AG09309 (cell line): Measurements from ENCODE around the gene MRPL41.
"Not testable (repeated sequence)": the region's sequence is repeated elsewhere in the genome, so short reads cannot be mapped to it uniquely, and the experiment has no call there.

Source experiments
- DNase-seq: peaks from one replicate; pipeline ENCODE4 v3.0.0-alpha.2; 2010; ENCODE audit warnings: low read depth
- H3K4me3 ChIP-seq: 2 replicates; pipeline ENCODE4 v1.5.1; 2011; ENCODE audit warnings: mild to moderate bottlenecking, low read depth, low read length, moderate library complexity; ENCODE audit not compliant: control insufficient read depth
- TF ChIP-seq, protein P1 (sequence below): IDR thresholded peaks from 2 replicates; pipeline ENCODE4 v1.5.1; 2011; ENCODE audit warnings: mild to moderate bottlenecking, low read depth, low read length, inconsistent platforms; ENCODE audit not compliant: insufficient read depth, control insufficient read depth; ENCODE audit errors: missing control alignments

The MRPL41 gene

DNA sequence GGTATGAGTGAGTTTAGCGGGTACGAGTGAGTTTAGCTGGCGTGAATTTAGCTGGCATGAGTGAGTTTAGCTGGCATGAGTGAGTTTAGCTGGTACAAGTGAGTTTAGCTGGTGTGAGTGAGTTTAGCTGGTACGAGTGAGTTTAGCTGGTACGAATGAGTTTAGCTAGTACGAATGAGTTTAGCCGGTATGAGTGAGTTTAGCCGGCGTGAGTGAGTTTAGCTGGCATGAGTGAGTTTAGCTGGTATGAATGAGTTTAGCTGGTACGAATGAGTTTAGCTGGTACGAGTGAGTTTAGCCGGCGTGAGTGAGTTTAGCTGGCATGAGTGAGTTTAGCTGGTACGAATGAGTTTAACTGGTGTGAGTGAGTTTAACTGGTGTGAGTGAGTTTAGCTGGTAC is 42.5 kb upstream of the MRPL41 start:
- TF ChIP-seq, protein P1, sequence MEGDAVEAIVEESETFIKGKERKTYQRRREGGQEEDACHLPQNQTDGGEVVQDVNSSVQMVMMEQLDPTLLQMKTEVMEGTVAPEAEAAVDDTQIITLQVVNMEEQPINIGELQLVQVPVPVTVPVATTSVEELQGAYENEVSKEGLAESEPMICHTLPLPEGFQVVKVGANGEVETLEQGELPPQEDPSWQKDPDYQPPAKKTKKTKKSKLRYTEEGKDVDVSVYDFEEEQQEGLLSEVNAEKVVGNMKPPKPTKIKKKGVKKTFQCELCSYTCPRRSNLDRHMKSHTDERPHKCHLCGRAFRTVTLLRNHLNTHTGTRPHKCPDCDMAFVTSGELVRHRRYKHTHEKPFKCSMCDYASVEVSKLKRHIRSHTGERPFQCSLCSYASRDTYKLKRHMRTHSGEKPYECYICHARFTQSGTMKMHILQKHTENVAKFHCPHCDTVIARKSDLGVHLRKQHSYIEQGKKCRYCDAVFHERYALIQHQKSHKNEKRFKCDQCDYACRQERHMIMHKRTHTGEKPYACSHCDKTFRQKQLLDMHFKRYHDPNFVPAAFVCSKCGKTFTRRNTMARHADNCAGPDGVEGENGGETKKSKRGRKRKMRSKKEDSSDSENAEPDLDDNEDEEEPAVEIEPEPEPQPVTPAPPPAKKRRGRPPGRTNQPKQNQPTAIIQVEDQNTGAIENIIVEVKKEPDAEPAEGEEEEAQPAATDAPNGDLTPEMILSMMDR, result no peak
- DNase-seq, result no peak
- no peak overlapping the region for H3K4me3 ChIP-seq

DNA sequence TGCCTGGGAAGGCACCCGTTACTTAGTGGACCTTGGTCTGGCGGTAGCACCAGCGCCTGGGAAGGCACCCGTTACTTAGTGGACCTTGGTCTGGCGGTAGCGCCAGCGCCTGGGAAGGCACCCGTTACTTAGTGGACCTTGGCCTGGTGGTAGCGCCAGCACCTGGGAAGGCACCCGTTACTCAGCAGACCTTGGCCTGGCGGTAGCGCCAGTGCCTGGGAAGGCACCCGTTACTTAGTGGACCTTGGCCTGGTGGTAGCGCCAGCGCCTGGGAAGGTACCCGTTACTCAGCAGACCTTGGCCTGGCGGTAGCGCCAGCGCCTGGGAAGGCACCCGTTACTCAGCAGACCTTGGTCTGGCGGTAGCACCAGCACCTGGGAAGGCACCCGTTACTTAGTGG is 40.6 kb upstream of the MRPL41 start:
- H3K4me3 ChIP-seq, DNase-seq: not testable (repeated sequence)

DNA sequence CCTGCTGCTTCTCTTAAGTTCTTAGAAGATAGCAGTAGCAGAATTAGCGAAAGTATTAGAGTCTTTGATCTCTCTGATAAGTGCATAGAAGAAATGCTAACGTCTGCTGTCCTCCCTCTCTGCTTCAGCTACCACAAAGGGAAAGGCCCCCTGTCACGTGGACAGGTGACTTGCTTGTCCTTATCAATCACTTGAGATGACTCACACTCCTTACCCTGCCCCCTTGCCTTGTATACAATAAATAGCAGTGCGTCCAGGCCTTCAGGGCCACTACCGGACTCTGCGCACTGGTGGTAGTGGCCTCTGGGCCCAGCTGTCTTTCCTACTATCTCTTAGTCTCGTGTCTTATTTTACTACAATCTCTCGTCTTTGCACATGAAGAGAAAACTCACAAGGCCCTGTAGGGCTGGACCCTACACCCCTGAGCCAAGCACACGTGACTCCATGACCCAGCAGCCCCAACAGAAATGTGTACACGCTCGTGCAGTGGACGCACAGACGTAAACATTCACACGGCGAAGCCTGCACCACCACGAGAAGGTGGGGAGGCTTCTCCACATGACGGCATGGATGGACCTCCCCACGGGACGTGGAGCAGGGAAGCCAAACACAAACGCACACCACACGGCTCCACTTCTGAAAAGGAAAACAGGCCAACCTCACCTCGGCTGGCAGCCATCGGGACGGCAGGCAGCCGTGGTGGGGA is 39.8 kb upstream of the MRPL41 start:
- TF ChIP-seq, protein P1, result no peak
- no peak for DNase-seq

DNA sequence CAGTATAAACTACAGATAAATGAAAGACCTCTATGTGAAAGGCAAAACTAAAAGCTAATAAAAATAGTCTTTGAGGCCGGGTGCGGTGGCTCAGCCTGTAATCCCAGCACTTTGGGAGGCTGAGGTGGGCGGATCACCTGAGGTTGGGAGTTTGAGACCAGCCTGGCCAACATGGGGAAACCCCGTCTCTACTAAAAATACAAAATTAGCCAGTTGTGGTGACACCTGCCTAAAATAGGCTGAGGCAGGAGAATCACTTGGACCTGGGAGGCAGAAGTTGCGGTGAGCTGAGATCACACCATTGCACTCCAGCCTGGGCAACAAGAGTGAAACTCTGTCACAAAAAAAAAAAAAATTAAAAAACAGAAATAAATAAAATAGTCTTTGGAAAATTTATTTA is 38.5 kb upstream of the MRPL41 start:
- not testable (repeated sequence) for H3K4me3 ChIP-seq, DNase-seq

More for the DNA sequence above, 39.8 kb upstream of the MRPL41 start:
- no peak overlapping the region for H3K4me3 ChIP-seq

DNA sequence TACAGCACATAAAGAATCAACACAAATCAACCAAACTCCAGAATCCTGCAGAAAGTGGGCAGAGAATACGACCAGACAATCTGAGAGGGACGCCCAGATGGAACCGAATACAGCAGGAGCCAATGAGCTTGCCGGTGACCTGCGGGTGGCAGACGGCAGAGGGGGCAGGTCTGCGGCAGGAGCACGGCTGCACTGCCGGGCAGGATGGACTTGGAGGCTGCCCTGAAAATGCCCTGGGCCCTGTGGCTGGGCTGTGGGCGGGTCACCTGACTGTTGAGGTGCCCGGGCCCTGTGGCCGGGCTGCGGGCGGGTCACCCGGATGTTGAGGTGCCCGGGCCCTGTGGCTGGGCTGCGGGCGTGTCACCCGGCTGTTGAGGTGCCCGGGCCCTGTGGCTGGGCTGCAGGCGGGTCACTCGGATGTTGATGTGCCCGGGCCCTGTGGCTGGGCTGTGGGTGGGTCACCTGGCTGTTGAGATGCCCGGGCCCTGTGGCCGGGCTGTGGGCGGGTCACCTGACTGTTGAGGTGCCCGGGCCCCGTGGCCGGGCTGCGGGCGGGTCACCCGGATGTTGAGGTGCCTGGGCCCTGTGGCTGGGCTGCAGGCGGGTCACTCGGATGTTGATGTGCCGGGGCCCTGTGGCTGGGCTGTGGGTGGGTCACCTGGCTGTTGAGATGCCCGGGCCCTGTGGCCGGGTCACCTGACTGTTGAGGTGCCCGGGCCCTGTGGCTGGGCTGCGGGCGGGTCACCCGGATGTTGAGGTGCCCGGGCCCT is 37.7 kb upstream of the MRPL41 start:
- H3K4me3 ChIP-seq, DNase-seq: not testable (repeated sequence)

DNA sequence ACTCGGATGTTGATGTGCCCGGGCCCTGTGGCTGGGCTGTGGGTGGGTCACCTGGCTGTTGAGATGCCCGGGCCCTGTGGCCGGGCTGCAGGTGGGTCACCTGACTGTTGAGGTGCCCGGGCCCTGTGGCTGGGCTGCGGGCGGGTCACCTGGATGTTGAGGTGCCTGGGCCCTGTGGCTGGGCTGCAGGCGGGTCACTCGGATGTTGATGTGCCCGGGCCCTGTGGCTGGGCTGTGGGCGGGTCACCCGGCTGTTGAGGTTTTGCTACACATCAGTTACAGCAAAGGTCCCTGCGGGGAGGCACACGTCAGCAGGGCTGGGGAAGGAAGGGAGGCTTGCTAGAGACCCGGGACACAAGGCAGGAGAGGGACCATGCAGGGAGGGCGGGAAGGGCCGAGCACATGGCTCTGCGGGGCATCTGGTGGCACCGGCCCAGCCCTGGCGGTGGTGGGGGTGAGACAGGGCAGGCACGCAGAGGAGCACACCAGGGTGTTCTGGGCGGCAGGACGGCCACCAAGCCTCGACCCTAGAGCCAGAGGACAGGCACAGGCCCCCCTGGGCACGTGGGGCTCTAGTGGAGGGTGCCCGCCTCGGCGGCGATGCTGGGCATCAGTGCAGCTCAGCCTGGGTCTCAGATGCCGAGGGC is 36.9 kb upstream of the MRPL41 start:
- DNase-seq, result no peak
- no peak overlapping the region for H3K4me3 ChIP-seq
- TF ChIP-seq, protein P1, result no peak

DNA sequence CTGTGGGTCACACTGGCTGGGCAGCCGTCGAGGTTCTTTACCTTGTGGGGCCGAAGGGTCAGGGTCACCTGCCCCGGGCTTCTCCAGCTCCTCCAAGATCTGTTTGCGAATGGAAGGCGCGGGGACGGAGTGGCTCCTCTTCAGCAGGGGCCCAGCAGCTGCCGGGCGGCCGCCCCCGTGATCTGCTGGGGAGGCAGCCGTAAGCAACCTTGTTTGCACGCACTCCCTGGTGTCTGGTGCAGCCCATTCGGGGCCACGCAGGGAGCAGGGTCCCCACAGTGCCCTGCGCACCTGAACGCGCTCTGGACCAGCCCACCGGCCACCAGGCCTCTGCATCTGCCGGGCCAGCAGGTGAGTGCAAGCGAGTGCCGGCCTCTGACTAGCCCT is 36.3 kb upstream of the MRPL41 start:
- TF ChIP-seq, protein P1, result no peak
- no peak overlapping the region for H3K4me3 ChIP-seq
- DNase-seq, result no peak

DNA sequence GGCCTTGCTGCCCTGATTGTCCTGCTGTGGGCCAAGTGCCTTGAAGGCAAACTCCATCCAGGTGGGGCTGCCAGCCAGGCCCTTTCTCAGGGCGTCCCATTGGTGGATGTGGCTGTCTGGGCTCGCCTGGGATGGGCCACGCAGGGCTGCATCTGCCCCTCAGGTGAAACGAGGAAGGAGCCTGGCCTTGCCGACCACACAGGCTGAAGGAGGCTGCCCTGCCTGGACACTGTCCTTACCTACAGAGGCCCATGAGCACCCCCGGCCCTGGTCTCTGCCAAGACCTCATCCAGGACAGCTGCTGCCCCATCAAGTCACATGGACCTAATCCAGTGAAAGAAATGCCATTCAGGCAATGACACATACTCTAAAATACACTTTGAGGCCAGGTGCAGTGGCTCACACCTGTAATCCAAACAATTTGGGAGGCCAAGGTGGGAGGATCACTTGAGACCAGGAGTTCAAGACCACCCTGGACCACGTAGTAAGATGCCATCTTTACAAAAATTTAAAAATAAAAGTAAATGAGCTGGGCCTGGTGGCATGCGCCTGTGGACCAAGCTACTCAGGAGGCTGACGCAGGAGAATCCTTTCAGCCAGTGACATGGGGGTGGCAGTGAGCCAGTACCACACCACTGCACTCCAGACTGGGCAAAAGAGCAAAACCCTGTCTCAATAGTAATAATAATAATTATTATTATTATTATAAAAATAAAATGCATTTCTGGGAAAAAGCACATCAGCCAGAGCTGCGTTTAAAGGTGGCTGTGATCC is 35.3 kb upstream of the MRPL41 start:
- no peak for DNase-seq
- TF ChIP-seq, protein P1, result no peak
- H3K4me3 ChIP-seq, result no peak overlapping the region

DNA sequence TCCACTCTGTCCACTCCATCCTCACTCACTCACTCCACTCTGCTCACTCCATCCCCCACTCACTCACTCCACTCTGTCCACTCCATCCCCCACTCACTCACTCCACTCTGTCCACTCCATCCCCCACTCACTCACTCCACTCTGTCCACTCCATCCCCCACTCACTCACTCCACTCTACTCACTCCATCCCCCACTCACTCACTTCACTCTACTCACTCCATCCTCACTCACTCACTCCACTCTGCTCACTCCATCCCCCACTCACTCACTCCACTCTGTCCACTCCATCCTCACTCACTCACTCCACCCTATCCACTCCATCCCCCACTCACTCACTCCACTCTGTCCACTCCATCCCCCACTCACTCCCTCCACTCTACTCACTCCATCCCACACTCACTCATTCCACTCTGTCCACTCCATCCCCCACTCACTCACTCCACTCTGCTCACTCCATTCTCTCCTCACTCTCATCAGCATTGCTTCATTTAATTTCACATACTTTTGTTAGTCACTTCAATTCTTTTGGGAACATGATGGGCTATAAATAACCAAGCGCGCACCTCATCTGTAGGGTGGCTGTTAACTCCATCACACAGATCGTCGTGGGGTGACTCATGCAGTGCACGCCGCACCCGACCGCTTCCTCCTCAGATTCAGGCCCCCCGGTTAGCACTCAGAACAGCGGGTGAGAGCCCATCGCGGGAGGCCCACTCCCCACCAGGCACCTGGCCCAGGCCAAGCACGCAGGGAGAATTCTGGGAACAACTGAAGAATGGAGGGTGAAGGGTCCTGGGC is 32.8 kb upstream of the MRPL41 start:
- not testable (repeated sequence) for DNase-seq, H3K4me3 ChIP-seq
